ENCODE data around the gene EXOSC9. TPM values are rescaled to one million over a fixed set of nuclear protein-coding genes. Genes with fewer than 3 reads are reported as not detected.

Gene EXOSC9
- total and polyA plus RNA-seq, 10 of the 15 experiments (the other 5 are each of a cell fraction or from before 2014, with no cell fraction given): 49.0 to 131 (median 85.4) TPM

- H3K36me3 ChIP-seq (ENCODE audit: control insufficient read depth in 2 of 2, insufficient read depth in 2 of 2, low read length in 1 of 2): peaks cover 1 to 34% of the 10 kb centered on the region in 2 experiments
- ATAC-seq: no peak
- no peak for DNase-seq (ENCODE audit: low read depth, low spot score)
- no peak overlapping the region for H3K4me2 ChIP-seq (ENCODE audit: control insufficient read depth, insufficient read depth)
- intact Hi-C loops (cut with micrococcal nuclease; ENCODE audit: unreplicated experiment) (no loop called here), in situ Hi-C loops (cut with MboI) (no loop called here)
- H3K27me3 ChIP-seq (replicated peaks in 1 of 2; ENCODE audit: control insufficient read depth in 2 of 2, insufficient read depth in 2 of 2, low read length in 1 of 2): no peaks in the 10 kb centered on the region
- no peaks in the 10 kb centered on the region for H4K20me1 ChIP-seq (ENCODE audit: control insufficient read depth, insufficient read depth)
- no peak overlapping the region for H3K9ac ChIP-seq (ENCODE audit: control insufficient read depth, insufficient read depth, low read length)
- WGBS (ENCODE audit: insufficient coverage, insufficient replicate concordance, low lambda C conversion rate, missing lambda C conversion rate): 86% methylated on average over 2 of the region's 2 CpGs
- no TSS peak for BruUV-seq (replicated peaks)
- H3K27ac ChIP-seq (ENCODE audit: control insufficient read depth, insufficient read depth): no peak overlapping the region
- no peaks in the 10 kb centered on the region for H3K9me3 ChIP-seq (replicated peaks; ENCODE audit: control insufficient read depth, insufficient read depth, low read length)
- ChIA-PET SMC1A (ENCODE audit: uncharacterized antibody, unreplicated experiment) (no interaction called here), CTCF (no interaction called here), POLR2A (interaction anchor here (1.5 kb wide), 1 partner anchor 13 kb away, joined by 5 read pairs; the partner anchor contains the start of gene EXOSC9), RAD21 (ENCODE audit: unreplicated experiment) (interaction anchor here (1.3 kb wide), 1 partner anchor 9 kb away, joined by 3 read pairs; the partner anchor contains the start of gene CCNA2)
- no peak for FAIRE-seq
- no peaks in the 10 kb centered on the region for H3K4me1 ChIP-seq (ENCODE audit: control insufficient read depth, insufficient read depth, low read length)
- H3K4me3 ChIP-seq: no peak overlapping the region
- peaks cover 14% of the 10 kb centered on the region for H3K79me2 ChIP-seq (ENCODE audit: control insufficient read depth, insufficient read depth, low read length)
- H2AFZ ChIP-seq (ENCODE audit: control insufficient read depth, low read depth, low read length): no peak overlapping the region
- TF ChIP-seq IRF4 (IDR thresholded peaks at IDR 0.05; ENCODE audit: low read depth, low read length): no peak
- TF ChIP-seq, protein P1, sequence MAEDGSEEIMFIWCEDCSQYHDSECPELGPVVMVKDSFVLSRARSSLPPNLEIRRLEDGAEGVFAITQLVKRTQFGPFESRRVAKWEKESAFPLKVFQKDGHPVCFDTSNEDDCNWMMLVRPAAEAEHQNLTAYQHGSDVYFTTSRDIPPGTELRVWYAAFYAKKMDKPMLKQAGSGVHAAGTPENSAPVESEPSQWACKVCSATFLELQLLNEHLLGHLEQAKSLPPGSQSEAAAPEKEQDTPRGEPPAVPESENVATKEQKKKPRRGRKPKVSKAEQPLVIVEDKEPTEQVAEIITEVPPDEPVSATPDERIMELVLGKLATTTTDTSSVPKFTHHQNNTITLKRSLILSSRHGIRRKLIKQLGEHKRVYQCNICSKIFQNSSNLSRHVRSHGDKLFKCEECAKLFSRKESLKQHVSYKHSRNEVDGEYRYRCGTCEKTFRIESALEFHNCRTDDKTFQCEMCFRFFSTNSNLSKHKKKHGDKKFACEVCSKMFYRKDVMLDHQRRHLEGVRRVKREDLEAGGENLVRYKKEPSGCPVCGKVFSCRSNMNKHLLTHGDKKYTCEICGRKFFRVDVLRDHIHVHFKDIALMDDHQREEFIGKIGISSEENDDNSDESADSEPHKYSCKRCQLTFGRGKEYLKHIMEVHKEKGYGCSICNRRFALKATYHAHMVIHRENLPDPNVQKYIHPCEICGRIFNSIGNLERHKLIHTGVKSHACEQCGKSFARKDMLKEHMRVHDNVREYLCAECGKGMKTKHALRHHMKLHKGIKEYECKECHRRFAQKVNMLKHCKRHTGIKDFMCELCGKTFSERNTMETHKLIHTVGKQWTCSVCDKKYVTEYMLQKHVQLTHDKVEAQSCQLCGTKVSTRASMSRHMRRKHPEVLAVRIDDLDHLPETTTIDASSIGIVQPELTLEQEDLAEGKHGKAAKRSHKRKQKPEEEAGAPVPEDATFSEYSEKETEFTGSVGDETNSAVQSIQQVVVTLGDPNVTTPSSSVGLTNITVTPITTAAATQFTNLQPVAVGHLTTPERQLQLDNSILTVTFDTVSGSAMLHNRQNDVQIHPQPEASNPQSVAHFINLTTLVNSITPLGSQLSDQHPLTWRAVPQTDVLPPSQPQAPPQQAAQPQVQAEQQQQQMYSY (CRISPR knock-in tag; IDR thresholded peaks at IDR 0.05): no peak
- TF ChIP-seq RB1 (IDR thresholded peaks at IDR 0.05; ENCODE audit: borderline replicate concordance): no peak
- no peak for TF ChIP-seq JUND (IDR thresholded peaks at IDR 0.05; ENCODE audit: low read depth, low read length)
- no peak for TF ChIP-seq SIX5 (IDR thresholded peaks at IDR 0.05; ENCODE audit: low read depth, low read length, severe bottlenecking)
- no peak for TF ChIP-seq BACH1 (IDR thresholded peaks at IDR 0.05; ENCODE audit: borderline replicate concordance)
- no peak for TF ChIP-seq CBX5 (IDR thresholded peaks at IDR 0.05; ENCODE audit: low read depth)
- no peak for TF ChIP-seq POLR2AphosphoS5 (IDR thresholded peaks at IDR 0.05; ENCODE audit: low read length)
- TF ChIP-seq, protein P2, sequence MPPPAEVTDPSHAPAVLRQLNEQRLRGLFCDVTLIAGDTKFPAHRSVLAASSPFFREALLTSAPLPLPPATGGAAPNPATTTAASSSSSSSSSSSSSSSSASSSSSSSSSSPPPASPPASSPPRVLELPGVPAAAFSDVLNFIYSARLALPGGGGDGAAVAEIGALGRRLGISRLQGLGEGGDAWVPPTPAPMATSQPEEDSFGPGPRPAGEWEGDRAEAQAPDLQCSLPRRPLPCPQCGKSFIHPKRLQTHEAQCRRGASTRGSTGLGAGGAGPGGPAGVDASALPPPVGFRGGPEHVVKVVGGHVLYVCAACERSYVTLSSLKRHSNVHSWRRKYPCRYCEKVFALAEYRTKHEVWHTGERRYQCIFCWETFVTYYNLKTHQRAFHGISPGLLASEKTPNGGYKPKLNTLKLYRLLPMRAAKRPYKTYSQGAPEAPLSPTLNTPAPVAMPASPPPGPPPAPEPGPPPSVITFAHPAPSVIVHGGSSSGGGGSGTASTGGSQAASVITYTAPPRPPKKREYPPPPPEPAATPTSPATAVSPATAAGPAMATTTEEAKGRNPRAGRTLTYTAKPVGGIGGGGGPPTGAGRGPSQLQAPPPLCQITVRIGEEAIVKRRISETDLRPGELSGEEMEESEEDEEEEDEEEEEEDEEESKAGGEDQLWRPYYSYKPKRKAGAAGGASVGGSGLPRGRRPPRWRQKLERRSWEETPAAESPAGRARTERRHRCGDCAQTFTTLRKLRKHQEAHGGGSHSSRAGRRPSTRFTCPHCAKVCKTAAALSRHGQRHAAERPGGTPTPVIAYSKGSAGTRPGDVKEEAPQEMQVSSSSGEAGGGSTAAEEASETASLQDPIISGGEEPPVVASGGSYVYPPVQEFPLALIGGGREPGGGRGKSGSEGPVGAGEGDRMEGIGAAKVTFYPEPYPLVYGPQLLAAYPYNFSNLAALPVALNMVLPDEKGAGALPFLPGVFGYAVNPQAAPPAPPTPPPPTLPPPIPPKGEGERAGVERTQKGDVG (CRISPR knock-in tag; IDR thresholded peaks at IDR 0.05): no peak
- no peak for TF ChIP-seq USF1 (IDR thresholded peaks at IDR 0.05; ENCODE audit: borderline replicate concordance, extremely low read length, insufficient read depth, low read depth, low read length)
- no peak for TF ChIP-seq CHD1 (IDR thresholded peaks at IDR 0.05; ENCODE audit: low read depth, low read length)
Measured at GRCh38 chr4:121814756-121815155, 13.6 kb downstream of the EXOSC9 start.

Measured in GM12878 (cell line).